SK-N-SH (cell line): ENCODE measurements around the gene PRKCQ.

Experiments
- CTCF ChIP-seq: fragments of 200-600 bp; sonication (generic); IDR thresholded peaks from 2 replicates; pipeline ENCODE4 v1.6.1; 2017; ENCODE audit warnings: antibody characterized with exemption, mild to moderate bottlenecking, moderate library complexity
- EP300 ChIP-seq, 2 experiments: IDR thresholded peaks; 2 replicates each; pipeline versions ENCODE4 v1.4.0 to v1.6.1; 2012; ENCODE audit warnings: borderline replicate concordance in 1 of 2, low read depth in 1 of 2, low read length in 1 of 2
- FOSL2 ChIP-seq: IDR thresholded peaks from 2 replicates; pipeline ENCODE4 v1.4.0; 2012; ENCODE audit warnings: low read depth, mild to moderate bottlenecking, moderate library complexity, borderline replicate concordance
- JUND ChIP-seq: IDR thresholded peaks from 2 replicates; pipeline ENCODE4 v1.4.0; 2012
- POLR2AphosphoS5 ChIP-seq: IDR thresholded peaks from 2 replicates; pipeline ENCODE4 v1.6.1; 2012; ENCODE audit warnings: low read depth, low read length
- RAD21 ChIP-seq: IDR thresholded peaks from 2 replicates; pipeline ENCODE4 v1.6.1; 2012; ENCODE audit warnings: mild to moderate bottlenecking, low read length
- TAF1 ChIP-seq: IDR thresholded peaks from 2 replicates; pipeline ENCODE4 v1.6.1; 2012; ENCODE audit warnings: low read depth, mild to moderate bottlenecking, low read length, moderate library complexity, borderline replicate concordance
- ZBTB33 ChIP-seq: IDR thresholded peaks from 2 replicates; pipeline ENCODE4 v1.4.0; 2012; ENCODE audit warnings: low read depth, borderline replicate concordance

- no peak for TF ChIP-seq RAD21
- TF ChIP-seq CTCF = no peak
- TF ChIP-seq EP300 (IDR thresholded peaks at IDR 0.05; ENCODE audit: borderline replicate concordance in 1 of 2, low read depth in 1 of 2, low read length in 1 of 2) = no peak
- no peak for TF ChIP-seq ZBTB33
- TF ChIP-seq POLR2AphosphoS5 = no peak
- TF ChIP-seq JUND = no peak
- no peak for TF ChIP-seq FOSL2
- no peak for TF ChIP-seq TAF1
Observed at GRCh38 chr10:6617309-6618076, 37.4 kb upstream of the PRKCQ start.
